ENCODE data around the gene NHLRC4. TPM values are rescaled to one million over a fixed set of nuclear protein-coding genes. Genes with fewer than 3 reads are reported as not detected.
A peak's percentile ranks its signal among the peaks of the same experiment; 100 is the strongest.

Gene NHLRC4
- total and polyA plus RNA-seq, 2 of the 8 experiments (the other 6 are each of a cell fraction or from before 2014, with no cell fraction given): 0.60 to 0.76 TPM

GRCh38 chr16:534856-535445 lies 31.9 kb upstream of the NHLRC4 start:
- Histone ChIP-seq H2AFZ (ENCODE audit: low read length) (no peak overlapping the region), H3K4me2 (ENCODE audit: insufficient read depth in 1 of 2, low read depth in 2 of 2, low read length in 2 of 2) (no peak overlapping the region), H3K14ac (ENCODE audit: insufficient read length) (no peak overlapping the region), H4K91ac (replicated peaks; ENCODE audit: insufficient read length, low read length) (no peak overlapping the region), H2BK15ac (ENCODE audit: low read length) (no peak overlapping the region), H2BK12ac (ENCODE audit: low read depth, low read length) (no peak overlapping the region), H4K8ac (ENCODE audit: extremely low read depth, insufficient read depth, low read length) (peak overlapping the region; percentile 68; the same call in 1 of the 2 replicates), H3K79me2 (ENCODE audit: control insufficient read depth in 1 of 2, insufficient read depth in 2 of 2, low read length in 2 of 2) (peaks cover 0 to 51% of the 10 kb centered on the region in 2 experiments; a peak in 3 of 4 replicates), H3K23ac (ENCODE audit: insufficient read length) (no peak overlapping the region), H2BK120ac (replicated peaks; ENCODE audit: low read depth, low read length) (no peak overlapping the region), H3K56ac (replicated peaks; ENCODE audit: insufficient read length, low read depth, low read length) (no peak overlapping the region), H3K9ac (replicated peaks in 1 of 4; ENCODE audit: extremely low read depth in 1 of 4, low read depth in 3 of 4, low read length in 3 of 4) (no peak overlapping the region), H2AK5ac (ENCODE audit: low read depth, low read length) (no peak overlapping the region), H3K27ac (ENCODE audit: low read depth, low read length) (no peak overlapping the region), H4K20me1 (replicated peaks in 1 of 2; ENCODE audit: control insufficient read depth in 1 of 2, insufficient read depth in 2 of 2, low read length in 2 of 2) (peaks cover 7 to 34% of the 10 kb centered on the region in 2 experiments), H3K36me3 (ENCODE audit: control insufficient read depth in 2 of 4, insufficient read depth in 4 of 4, low read length in 3 of 4) (no peaks in the 10 kb centered on the region; a peak in 2 of 8 replicates), H3K27me3 (replicated peaks in 1 of 4; ENCODE audit: control insufficient read depth in 3 of 4, extremely low read depth in 1 of 4, insufficient read depth in 3 of 4, low read length in 3 of 4) (no peaks in the 10 kb centered on the region), H3K9me3 (ENCODE audit: insufficient read depth in 2 of 2, low read depth in 1 of 2, low read length in 1 of 2) (no peaks in the 10 kb centered on the region), H3K79me1 (ENCODE audit: low read depth, low read length) (peaks cover 18% of the 10 kb centered on the region), H3K18ac (ENCODE audit: extremely low read depth, low read length) (no peak overlapping the region), H2BK5ac (ENCODE audit: low read depth, low read length) (no peak overlapping the region; the same call in 1 of the 2 replicates), H2BK20ac (ENCODE audit: low read length) (no peak overlapping the region), H3K4ac (replicated peaks; ENCODE audit: insufficient read length, low read depth, low read length) (no peak overlapping the region), H4K5ac (ENCODE audit: insufficient read length, low read depth, low read length) (no peak overlapping the region), H3K23me2 (ENCODE audit: low read depth, low read length) (no peaks in the 10 kb centered on the region), H3K4me3 (ENCODE audit: extremely low read depth in 1 of 4, insufficient read depth in 2 of 4, low read depth in 3 of 4, low read length in 4 of 4) (no peak overlapping the region), H3K4me1 (replicated peaks in 1 of 4; ENCODE audit: control insufficient read depth in 3 of 4, insufficient read depth in 4 of 4, low read length in 3 of 4) (no peaks in the 10 kb centered on the region; a peak in 2 of 7 replicates)
- ChIA-PET CTCF (ENCODE audit: partially characterized antibody) (interaction anchor here (1.6 to 3.0 kb wide), 2 partner anchors 7 to 14 kb away, joined by 6 to 14 read pairs; no protein-coding TSS in a partner anchor), POLR2A (ENCODE audit: partially characterized antibody) (interaction anchor here (0.6 to 1.7 kb wide), 2 partner anchors 21 to 819 kb away, joined by 4 read pairs; no protein-coding TSS in a partner anchor)
- DNase-seq (ENCODE audit: low read depth in 1 of 2, low spot score in 2 of 2) (no peak), FAIRE-seq (no peak)
- WGBS, 2 experiments (ENCODE audit: extremely low coverage in 1 of 2, insufficient coverage in 1 of 2, insufficient read length in 1 of 2, insufficient replicate concordance in 2 of 2, low coverage in 1 of 2, low lambda C conversion rate in 2 of 2, missing lambda C conversion rate in 1 of 2): 95% methylated on average over 26 of the region's 27 CpGs; no CpG with 5 or more reads in 1 of the 2 experiments
- TF ChIP-seq FOSL1 (IDR thresholded peaks at IDR 0.05; ENCODE audit: insufficient read depth, low read depth, low read length): no peak

Data from H1 (cell line).